GM18508 (cell line): ENCODE measurements around the gene PKP4.
"Not testable (repeated sequence)": the region's sequence is repeated elsewhere in the genome, so short reads cannot be mapped to it uniquely, and the experiment has no call there.

ENCODE experiments used
- ATAC-seq: cut with Tn5 transposase; IDR thresholded peaks from one replicate; pipeline ENCODE4 v1.9.1; 2021; ENCODE audit warnings: moderate number of reproducible peaks; ENCODE audit not compliant: insufficient read depth, unreplicated experiment

The PKP4 gene

DNA sequence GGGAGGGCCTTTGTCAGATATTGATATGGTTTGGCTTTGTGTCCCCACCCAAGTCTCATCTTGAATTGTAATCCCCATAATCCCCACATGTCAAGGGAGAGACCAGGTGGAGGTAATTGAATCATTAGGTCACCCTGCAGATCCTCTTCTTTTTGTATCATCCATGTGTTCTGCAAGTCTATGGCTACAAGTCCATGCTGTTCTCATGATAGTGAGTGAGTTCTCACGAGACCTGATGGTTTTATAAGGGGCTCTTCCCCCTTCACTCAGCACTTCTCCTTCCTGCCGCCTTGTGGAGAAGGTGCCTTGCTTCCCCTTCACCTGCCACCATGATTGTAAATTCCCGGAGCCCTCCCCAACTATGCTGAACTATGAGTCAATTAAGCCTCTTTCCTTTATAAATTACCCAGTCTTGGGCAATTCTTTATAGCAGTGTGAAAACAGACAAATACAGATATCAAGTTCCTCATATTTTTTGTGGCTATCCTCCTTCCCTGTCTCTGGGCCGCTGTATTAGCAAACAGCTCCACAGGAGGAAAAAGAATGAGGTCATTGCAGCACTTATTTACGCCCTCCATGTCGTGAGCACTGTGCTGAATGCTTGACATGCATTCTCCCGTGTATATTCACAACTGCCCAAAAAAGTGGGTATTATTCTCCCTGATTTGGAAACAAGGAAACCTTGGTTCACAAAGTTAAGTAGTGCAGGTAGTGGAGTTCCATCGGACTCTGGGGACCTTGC lies 248.1 kb downstream of the PKP4 start:
- not testable (repeated sequence) for ATAC-seq

GRCh38 chr2:158712791-158713522 lies 256.2 kb downstream of the PKP4 start:
- no peak for ATAC-seq

GRCh38 chr2:158713523-158714138 lies 256.9 kb downstream of the PKP4 start:
- no peak for ATAC-seq

DNA sequence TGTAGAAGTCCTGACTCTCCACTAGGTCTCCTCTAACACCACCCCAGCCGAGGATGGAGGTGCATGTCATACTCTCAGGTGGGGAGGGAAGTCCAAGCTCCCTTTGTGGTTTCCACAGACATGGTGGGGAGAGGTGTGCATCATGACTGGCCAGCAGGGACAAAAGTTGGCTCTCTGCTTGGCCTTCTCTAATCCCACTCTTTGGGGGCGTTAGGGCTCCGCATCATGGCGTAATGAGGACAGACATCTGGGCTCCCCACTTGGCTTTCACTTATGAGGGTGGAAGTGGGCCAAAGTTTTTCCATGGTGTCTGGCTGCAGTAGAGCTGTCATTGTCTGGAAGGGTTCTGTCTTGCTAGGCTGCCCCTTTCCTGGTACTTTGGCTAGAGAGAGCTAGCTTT lies 257.7 kb downstream of the PKP4 start:
- ATAC-seq, result no peak

DNA sequence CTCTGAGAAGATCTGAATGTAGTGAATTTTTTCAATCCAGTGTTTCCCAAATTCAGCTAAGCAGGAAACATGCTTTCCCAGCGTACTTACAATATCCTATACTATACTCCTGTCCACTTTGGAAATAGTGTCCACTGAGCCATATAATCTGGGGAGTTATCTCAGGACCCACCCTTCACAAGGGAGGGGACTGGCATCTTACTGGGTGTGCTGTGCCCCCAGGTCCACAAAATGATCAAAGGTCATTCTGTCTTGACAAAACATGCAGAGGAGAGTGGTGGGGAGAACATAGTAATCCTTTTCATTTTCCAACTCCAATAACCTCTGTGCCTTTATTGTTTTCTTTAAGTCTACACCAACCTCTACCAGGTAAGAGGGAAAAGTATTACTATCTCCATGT lies 258.6 kb downstream of the PKP4 start:
- ATAC-seq, result no peak

DNA sequence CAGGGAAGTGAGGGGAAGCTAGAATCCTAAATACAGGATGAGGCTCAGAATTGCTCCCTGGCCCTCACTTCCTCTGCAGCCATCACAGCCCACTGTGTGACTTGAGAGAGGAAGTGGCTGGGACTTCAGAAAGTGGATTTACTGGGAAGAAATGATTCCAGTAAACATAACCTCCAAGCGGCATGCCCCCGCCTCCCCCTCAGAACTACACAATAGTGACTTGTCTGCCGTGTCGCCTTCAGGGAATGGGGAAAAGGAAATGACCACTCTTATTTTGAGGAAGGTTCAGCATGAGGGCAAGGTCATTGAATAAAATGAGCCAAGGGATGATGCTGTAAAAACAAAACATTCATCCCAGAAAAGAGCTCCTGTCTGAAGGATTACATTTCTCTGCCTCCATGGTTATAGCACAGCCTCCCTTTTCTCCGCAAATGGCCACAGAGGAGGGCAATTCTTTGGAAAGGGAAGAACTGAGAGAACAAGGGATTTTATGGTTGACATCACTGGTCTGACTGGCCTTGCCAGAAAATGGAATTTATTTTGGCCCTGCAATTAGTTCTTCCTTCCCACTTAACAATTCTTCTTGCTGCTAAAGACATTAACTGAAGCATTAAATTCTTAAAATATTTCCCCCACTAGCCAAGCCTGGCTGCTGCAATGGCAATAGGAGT lies 259.5 kb downstream of the PKP4 start:
- no peak for ATAC-seq

- no peak for ATAC-seq
These were observed 260.2 kb downstream of the PKP4 start for GRCh38 chr2:158716921-158717320.

DNA sequence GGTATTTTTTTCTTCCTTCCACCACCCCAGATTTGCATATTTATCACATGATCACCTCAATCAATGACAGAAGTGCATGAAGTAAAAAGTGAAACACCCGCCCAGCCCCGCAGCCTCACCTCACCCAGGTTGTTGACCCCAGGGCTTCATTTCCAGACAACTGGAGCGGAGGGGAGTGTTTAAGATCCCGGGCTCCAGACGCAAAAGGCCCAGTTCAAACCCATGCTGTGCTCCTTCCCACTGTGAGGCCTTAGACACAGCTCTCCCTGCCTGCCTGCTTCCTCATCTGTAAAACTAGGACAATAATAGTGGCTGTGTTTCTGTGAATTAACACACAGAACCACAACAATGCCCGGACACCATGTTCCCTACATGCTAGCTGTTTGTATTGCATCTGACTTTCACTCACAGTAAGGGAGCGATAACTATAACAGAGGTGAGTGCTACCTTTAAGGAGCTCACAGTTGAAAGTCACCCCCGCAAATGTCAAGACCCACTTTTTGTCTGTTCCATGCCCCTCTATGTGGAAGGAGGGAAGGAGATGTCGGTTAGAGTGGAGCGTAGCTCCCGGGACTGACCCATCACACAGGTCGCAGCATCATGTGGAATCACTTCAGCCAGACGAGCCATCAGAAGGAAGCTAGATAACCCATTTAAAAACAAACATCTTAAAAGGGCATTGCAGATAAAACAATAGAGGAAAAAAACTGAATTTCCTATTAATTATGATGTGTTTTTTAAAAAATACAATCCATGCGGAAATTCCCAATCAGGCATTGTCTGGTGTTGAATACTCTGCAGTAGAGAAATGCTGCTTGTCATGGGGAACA lies 260.8 kb downstream of the PKP4 start:
- no peak for ATAC-seq

DNA sequence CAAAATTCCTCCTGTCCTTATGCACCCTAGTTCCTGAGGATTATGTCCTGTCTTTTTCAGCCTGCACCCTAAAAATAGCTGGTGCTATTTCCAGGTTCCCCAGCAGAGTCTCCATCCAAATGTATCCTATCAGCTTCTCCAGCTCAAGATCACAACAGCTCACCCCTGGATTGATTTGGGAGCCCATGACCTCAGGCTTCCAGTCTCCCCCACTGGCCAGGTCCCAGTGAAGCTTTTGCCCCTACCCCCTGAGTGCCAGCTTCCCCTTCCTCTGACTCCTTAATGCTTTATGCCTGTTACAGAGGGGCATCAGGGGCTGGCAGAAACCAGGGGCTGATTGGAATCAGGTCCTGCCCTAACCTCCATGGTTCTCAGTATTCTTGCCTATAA lies 261.4 kb downstream of the PKP4 start:
- ATAC-seq, result no peak

- no peak for ATAC-seq
These were observed 262.1 kb downstream of the PKP4 start for GRCh38 chr2:158718851-158719250.

GRCh38 chr2:158719403-158719802 lies 262.7 kb downstream of the PKP4 start:
- ATAC-seq, result no peak

DNA sequence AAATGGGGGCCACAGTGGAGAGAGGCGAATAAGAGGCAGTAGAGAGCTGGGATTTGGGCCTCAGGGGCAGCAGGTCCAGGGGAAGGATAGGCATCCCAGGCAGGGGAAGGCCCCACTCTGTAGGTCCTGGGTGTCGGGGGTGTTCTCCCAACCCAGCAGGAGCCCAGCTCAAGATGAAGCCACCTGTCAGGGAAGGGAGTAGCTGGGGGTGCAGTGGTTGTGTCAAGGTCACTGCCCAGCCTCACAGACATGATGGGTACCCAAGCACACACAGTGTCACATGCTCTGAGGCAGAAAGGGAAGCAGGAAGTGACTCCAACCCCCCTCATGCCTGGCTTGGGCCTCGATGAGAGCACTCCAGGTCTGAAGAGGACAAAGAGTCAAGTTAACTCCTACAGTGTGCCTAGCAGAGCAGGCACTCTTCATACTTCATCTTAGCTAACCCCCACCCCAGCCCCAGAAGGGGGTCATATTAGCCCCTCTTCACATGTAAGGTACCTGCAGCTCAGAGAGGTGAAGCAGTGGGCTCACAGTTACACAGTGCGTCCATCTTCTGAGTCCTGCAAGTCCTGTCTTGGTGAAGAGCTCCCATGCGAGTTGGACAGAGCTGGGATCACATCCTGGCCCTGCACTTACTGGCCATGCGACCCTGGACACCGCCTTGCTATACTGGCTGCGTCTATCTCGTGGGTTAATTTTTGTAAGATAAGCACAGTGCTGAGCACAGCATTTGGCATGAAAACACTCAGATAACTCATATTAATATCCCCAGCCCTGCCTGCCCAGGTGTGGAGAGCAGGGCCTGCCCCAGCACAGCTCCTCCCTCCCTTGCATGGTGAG lies 265.7 kb downstream of the PKP4 start:
- ATAC-seq, result no peak

- no peak for ATAC-seq
These were observed 266.6 kb downstream of the PKP4 start for GRCh38 chr2:158723181-158723838.

DNA sequence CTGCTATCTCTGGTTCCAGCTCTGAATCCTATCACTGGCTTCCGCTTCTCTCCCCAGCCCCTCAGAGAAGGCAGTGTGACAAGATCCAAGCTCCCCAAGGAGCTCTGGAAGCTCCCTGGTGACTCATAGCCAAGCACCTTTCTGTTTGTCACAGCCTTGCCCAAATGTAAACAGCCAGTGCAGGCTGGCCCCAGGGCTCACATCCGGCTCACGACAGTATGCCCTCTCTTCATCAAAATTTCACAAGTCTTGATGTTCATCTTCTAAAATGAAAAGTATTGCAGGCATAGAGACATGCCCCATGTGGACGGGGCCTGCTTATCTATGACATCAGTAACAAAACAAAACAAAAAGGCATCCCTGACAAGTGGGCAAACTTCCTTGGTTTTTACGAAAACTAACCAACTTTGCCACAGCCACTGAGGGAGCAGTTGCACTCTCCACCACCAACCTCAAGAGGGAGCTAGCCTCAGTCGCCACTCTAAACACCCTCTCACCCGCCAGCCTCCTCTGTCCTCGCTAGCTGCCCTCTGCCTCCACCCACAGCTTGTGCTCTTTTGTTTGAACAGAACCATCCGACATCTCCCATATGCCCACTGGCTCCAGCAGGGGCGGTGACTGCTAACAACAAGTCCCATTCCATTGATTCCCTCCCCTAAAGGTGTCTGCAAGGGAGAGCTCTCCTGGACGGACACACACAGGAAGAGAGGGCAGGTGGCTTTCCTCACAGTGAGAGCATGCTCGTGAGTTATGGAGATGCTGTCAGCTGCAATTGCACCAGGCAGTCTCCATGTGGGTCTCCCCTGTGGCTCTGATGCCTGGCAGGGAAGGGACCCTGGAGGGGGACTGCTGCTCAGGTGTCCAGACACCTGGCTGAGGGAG lies 267.4 kb downstream of the PKP4 start:
- ATAC-seq, result no peak

- ATAC-seq, result no peak
These were observed 268.1 kb downstream of the PKP4 start for GRCh38 chr2:158724803-158725381.

- no peak for ATAC-seq
These were observed 268.7 kb downstream of the PKP4 start for GRCh38 chr2:158725441-158725891.

DNA sequence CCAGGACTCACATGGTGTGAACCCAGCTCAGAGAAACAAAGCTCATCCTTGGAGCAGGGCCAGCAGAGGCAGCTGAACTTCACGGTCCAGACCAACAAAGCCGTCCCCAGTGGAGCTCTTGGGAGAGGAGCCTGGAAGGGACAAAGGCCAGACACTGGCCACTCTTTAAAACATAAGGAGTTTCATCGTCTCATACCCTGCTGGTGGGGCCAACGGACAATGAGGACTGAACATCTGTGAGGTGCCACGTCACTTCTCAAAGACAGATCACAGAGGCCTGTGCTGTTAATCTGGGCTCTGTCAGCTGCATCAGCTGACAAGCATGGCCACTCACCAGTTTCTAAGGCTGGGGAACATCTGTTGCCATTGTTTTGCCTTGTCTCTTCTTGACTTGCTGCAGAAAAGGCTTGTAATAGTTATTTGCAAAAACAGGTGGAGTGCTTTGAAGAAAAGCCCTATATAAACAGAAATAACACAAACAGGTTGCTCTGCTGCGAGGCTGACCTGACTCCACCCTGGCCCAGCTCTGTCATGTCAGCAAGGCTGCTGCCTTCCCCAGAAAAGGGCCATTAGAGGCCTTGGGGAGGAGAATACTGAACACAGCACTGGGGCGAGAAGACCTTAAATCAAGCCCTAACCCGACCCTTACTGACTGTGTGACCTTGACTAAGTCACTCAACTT lies 270.3 kb downstream of the PKP4 start:
- ATAC-seq, result no peak
